HG03108 (cell line): Measurements from ENCODE around the gene PLEKHA4.

Source experiments
- ATAC-seq: cut with Tn5 transposase; IDR thresholded peaks from one replicate; pipeline ENCODE4 v1.9.1; 2021; ENCODE audit warnings: moderate library complexity; ENCODE audit not compliant: unreplicated experiment

Gene PLEKHA4

GRCh38 chr19:48833977-48834376 is 34.4 kb downstream of the PLEKHA4 start:
- ATAC-seq: no peak

DNA sequence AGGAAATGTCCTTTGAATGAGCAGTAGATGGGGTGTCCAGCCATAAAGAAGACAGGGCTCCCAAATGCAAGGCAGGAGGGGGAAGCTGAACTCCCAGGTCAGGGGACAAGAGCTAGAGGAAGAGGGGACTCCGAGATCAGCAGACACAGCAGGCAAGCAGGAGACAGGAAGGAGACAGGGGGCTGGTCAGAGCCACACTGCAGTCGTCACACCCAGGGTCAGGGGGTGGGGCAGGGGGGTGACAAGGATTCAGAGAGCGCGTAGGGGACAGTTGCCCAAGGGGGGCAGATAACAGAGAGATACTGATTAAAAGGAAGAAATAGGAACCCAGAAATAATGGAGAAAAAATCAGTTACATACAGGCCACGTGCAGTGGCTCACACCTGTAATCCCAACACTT is 35.4 kb downstream of the PLEKHA4 start:
- no peak for ATAC-seq

GRCh38 chr19:48830965-48831364 is 37.5 kb downstream of the PLEKHA4 start:
- no peak for ATAC-seq

DNA sequence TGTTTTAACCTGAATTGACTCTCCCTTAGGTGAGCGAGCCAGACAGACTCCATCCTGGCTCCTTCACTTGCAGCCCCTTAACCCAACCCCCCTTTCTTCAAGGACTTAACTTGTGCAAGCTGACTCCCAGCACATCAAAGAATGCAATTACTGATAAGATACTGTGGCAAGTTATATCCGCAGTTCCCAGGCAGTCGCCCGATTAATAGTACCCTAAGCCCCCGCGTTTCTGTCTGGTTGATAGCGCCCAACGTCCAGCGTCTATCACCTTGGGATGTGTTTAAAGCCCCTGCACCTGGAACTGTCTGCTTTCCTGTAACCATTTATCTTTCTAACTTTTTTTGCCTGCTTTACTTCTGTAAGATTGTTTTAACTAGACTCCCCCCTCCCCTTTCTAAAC is 38.3 kb downstream of the PLEKHA4 start:
- ATAC-seq: no peak

DNA sequence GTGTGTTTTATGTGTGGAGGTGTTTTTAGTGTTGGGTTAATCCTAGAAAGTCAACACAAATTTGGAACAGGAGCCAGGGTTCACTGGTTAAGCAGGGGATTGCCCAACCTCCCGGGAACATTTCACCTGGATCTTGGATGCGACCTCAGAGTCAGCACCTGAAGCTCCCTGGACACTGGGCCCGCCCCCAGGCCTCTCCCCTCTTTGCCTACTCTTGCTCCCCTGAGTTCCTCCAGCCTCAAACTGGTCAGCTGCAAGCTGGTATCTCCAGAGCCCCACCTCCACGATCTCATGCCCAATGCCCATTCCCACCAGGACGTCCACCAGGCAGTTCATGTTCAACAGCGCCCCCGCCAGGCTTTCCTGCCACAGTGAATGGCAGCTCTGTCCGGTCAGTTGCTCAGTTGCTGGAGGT is 41.8 kb downstream of the PLEKHA4 start:
- ATAC-seq: no peak

DNA sequence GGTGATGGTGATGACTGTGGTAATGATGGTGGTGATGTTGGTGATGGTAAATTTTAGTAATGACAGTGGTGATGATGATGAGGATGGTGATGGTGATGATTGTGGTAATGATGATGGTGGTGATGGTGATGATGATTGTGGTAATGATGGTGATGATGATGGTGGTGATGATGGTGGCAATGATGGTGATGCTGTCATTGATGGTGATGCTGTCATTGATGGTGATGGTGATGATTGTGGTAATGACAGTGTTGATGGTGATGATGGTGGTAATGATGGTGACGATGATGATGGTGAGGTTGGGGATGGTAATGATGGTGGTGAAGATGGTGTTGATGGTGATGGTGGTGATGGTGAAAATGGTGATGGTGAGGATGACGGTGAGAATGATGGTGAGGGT is 45.9 kb downstream of the PLEKHA4 start:
- ATAC-seq: no peak

- ATAC-seq: no peak
These were observed 46.8 kb downstream of the PLEKHA4 start for GRCh38 chr19:48821633-48822032.

DNA sequence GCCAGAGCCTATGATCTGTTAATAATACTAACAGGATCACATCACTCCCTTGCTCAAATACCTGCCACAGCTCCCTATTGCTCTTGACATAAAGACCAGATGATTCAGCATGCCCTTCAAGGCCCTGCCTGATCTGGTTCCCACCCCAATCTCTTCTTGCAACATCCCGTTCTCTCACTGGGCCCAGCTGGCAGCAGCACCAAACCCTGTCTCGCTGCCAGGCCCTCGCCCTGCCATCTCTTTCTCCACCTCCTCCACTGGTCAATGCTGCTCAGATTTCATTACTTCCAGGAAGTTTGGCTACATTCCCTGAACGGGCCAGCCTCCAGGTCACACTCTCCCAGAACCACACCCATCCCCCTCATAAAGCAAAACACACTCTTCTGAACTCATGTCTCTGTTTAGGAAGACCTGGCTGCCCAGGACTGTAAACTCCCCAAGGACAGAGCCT is 49.0 kb downstream of the PLEKHA4 start:
- ATAC-seq: no peak

DNA sequence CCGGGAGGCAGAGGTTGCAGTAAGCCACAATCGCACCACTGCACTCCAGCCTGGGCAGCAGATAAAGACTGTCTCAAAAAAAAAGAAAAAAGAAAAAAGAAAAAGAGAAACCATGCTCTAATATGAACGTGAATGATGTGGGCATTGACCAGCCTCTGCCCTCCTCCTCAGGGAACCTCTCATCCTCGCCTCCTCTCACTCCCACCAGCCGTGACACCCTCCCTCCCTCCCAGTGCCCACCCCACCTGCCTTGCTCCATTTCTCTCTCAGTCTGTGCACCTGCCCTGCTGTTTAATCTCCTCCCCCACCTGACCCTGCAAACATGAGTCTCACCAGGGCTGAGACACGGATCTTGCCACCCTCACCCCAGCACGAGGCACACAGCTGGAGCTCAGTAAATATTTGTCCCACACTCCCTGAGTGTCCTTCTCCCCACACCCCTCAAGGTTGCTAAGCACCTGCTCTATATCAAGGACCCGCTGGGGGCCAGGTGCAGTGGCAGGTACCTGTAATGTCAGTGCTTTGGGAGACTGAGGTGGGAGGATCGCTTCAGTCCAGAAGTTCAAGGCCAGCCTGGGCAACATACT is 50.1 kb downstream of the PLEKHA4 start:
- no peak for ATAC-seq

- ATAC-seq: no peak
These were observed 50.8 kb downstream of the PLEKHA4 start for GRCh38 chr19:48817585-48818124.

DNA sequence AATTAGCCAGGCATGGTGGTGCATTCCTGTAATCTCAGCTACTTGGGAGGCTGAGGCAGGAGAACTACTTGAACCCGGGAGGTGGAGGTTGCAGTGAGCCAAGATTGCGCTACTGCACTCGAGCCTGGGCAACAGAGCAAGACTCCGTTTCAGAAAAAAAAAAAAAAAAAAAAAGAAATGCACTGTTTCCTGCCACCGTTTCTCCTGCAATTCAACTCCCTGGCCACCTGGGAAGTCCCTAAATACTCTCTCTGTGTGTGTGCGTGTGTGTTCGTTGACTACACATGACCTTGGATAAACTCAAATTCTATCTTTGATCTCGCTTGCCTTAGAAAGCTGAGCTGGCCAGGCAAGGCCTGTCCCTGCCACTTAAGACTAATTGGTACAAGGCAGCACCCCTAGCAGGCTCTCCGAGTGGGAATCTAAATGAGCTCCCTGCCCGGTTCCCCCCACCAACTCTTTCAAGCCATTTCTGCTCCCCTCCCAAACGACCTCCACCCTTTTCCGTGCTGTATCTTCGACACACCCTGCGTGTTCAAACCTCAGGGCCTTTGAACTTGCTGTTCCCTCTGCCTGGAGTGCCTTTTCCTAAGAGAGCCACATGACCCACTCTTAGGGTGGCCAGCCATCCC is 52.4 kb downstream of the PLEKHA4 start:
- no peak for ATAC-seq

DNA sequence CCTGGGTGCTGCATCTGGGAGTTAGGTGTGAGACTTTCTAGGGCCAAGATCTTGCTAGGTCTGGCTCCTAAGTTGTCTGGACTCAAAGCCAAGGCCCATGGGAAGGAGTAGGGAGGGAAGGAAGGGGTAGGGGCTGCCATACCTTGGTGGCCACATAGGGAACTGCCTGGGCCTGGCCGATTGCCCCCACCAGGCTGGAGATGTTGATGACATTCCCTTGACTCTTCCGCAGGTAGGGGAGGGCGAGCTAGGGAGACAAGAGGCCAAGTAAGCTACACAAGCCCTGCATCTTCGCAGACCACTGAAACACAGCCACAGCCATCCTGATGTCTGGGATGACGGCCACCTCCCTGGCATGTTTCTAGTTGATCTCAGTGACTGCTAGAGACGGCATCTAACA is 53.5 kb downstream of the PLEKHA4 start:
- ATAC-seq: no peak

- ATAC-seq: no peak
These were observed 55.1 kb downstream of the PLEKHA4 start for GRCh38 chr19:48813123-48813913.

DNA sequence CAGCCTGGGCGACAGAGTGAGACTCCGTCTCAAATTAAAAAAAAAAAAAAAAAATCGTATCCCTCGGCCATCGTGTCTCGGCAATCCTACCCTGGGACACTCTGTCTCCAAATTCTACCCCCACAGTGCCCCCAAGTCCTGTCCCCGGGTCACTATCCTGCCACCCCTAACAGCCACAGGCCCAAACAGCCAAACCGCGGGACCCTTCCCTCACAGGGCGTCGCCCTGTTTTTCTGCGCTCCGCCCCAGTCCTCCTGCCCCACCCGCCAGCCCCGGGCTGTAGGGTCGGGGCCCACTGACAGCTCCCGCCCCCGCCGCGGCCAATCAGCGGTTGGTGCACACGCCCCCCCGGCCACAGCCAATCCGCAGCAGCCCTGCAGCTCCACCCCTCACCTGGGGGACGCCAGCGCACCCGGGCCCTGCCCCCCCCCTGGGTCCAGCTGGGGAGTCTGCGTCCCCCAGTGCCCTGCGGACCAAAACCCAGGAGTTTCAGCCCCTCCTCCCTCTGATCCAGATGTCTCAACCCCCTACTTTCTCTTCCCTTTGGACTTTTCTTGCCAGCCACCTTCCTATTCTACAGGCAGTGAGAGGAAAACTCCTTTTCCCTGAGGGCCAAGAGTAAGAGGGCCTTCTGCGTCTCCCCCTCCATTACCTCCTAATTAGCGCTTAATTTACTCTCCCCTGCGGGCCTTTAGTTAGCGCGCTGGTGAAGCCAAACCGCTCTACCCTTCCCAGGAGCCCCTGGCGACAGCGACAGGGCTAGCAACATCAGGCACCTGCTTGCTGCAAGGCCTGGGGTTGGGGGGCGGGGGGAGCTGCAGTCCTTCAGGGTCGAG is 56.1 kb downstream of the PLEKHA4 start:
- peak; percentile 69 for ATAC-seq

- no peak for ATAC-seq
These were observed 58.3 kb downstream of the PLEKHA4 start for GRCh38 chr19:48810151-48810550.

DNA sequence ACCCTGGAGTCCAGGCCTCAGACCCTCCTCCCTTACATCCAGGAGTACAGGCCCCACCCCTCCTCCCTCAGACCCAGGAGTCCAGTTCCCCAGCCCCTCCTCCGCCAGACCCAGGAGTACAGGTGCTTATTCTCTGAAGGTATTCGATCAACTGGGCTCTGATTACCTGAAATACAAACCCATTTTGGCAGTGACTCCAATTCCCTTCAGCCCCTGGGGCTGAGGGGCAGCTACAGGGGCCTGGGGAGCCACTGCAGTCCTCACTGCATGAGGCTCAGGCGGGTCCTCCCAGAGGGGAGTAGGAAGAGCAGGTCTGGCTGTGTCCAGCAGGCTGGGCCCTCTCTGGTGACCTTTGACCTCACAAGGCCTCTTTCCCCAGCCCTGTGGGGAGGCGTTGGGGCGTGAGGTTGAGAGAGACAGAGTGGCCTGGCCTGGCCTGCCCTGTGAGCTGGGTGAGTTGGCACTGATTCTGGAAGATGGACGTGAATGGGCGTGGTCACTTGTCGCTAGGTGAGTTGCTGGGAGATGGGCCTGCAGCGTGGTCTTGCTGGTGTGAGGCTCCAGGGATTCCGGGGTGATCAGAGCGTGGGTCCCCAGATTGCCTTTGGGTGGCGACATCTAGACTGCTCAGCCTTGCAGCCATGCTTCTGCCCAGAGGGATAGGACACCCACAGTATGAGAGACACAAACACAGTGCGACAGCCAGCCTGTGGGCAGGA is 60.7 kb downstream of the PLEKHA4 start:
- ATAC-seq: no peak

GRCh38 chr19:48806818-48807589 is 61.4 kb downstream of the PLEKHA4 start:
- no peak for ATAC-seq

- no peak for ATAC-seq
These were observed 61.9 kb downstream of the PLEKHA4 start for GRCh38 chr19:48806518-48806817.

GRCh38 chr19:48805452-48805851 is 63.0 kb downstream of the PLEKHA4 start:
- ATAC-seq: no peak

DNA sequence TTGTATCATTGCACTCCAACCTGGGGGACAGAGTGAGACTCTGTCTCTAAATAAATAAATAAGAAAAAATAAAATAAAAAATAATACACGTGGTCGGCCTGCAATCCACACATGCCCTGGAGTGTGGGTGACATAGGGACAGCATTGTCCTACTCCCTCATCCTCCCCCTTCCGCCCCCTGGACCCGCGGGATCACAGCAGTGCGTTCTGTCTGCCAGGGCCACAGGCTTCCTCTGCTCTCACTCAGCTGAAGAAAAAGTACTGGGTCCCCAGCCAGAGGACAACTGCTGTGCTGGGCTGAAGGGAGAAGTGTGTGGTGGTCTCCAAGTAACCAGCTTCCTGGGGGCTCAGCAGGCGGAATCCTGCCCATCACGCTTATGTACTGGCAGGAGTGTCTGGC is 63.9 kb downstream of the PLEKHA4 start:
- no peak for ATAC-seq
